Large intestine (tissue), 3 donors: ENCODE measurements around the gene DLG1. TPM values are rescaled to one million over a fixed set of nuclear protein-coding genes. Genes with fewer than 3 reads are reported as not detected.

Experiments
- DNase-seq, 2 donors: peaks; one replicate each; pipeline versions ENCODE4 v3.0.0 to v3.0.0-alpha.2; 2013
- H3K27ac ChIP-seq: one replicate; pipeline ENCODE4 v1.5.1; 2013; ENCODE audit warnings: low read length
- H3K27me3 ChIP-seq: 2 replicates; pipeline ENCODE4 v1.6.1; 2013; ENCODE audit warnings: low read length; ENCODE audit not compliant: control insufficient read depth, insufficient read depth
- H3K36me3 ChIP-seq: 2 replicates; pipeline ENCODE4 v1.6.1; 2013; ENCODE audit warnings: low read length; ENCODE audit not compliant: control insufficient read depth, insufficient read depth
- H3K4me1 ChIP-seq: one replicate; pipeline ENCODE4 v1.6.1; 2013; ENCODE audit warnings: low read length; ENCODE audit not compliant: control insufficient read depth, insufficient read depth
- H3K4me3 ChIP-seq: one replicate; pipeline ENCODE4 v1.5.1; 2013; ENCODE audit warnings: low read length
- H3K9me3 ChIP-seq: one replicate; pipeline ENCODE4 v1.6.1; 2013; ENCODE audit warnings: mild to moderate bottlenecking, low read depth, low read length, moderate library complexity; ENCODE audit not compliant: control insufficient read depth
- WGBS: methylation state at CpG from one replicate; pipeline ENCODE4 v1.1.5; 2013; ENCODE audit warnings: low lambda C conversion rate; ENCODE audit not compliant: insufficient coverage; 5-methylcytosine and 5-hydroxymethylcytosine counted together
- polyA plus RNA-seq: library from polyadenylated mRNA; unstranded; fragments of 120-200 nt; gene quantifications from one replicate; pipeline ENCODE4 v1.2.1, GENCODE V29; 2013

The DLG1 gene
- polyA plus RNA-seq, 1 donor = 74.5 TPM

DNA sequence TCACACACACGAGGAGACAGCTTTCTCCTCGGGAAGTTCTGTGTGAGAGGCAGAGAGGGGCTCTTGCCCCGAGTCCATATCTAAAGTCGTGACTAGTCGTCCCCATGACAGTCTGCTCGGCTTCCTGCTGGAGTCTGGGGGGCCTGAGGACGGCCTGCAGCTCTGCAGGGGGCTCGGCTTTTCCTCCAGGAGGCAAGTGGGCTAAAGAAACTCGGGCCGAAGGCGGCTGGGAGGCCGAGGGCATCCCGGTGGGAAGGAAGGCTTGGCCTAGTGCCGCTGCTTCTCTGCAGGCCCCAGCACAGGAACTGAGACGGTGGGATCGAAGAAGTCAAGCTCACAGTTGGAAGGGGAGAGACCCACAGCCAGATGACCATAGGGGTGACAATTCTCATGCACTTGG lies 304.4 kb downstream of the DLG1 start:
- WGBS = no CpG with 5 or more reads among the region's 16 CpGs
- DNase-seq = no peak
- H3K36me3 ChIP-seq = no peaks in the 10 kb centered on the region
- no peaks in the 10 kb centered on the region for H3K27me3 ChIP-seq
- no peak overlapping the region for H3K4me3 ChIP-seq
- peaks cover 28% of the 10 kb centered on the region for H3K4me1 ChIP-seq
- peaks cover 16% of the 10 kb centered on the region for H3K9me3 ChIP-seq
- no peak overlapping the region for H3K27ac ChIP-seq
